8988T (cell line): ENCODE data around the gene KCNJ18.
"Not testable (repeated sequence)": the region's sequence is repeated elsewhere in the genome, so short reads cannot be mapped to it uniquely, and the experiment has no call there.

Experiments used
- DNase-seq: peaks from one replicate; pipeline ENCODE4 v3.0.0; 2011

The KCNJ18 gene

DNA sequence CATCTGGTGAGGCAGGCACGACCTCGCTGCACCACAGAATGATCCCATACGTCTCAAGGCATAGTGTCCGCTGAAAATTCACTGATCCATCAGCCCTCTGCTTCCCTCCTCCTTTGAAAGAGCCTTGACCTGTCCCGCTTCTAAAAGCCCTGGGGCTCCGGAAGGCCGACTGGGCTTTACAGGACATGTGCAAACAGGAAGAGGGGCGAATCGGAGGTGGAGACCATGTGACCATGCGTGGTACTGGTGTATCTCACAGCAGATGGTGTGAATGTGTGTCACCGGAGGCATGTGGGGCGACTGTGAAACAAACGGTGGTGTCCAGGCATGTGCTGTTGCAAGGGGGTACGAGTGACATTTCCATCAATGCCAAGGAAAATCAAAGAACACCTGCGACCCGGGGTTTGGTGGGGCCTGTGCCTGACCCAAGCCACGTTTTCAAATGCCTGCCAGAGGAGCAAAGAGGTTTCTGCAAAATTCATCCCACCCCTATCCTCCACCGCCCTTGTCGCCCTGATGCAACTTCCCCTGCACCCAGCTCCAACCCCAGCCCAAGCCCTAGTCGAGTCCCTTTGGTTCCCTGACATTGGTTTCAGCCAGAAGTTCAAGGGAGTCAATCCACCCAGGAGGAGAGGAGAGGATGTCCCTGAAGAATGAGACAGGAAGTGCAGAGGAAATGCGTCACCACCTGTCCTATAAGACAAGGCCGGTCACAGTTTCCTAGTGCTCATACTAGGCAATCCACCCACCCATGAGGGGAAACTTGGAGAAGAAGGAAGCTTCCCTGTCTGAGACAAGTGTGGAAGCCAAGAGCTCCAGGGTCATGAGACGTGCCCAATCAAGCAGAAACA, 5.9 kb upstream of the KCNJ18 start:
- no peak for DNase-seq

DNA sequence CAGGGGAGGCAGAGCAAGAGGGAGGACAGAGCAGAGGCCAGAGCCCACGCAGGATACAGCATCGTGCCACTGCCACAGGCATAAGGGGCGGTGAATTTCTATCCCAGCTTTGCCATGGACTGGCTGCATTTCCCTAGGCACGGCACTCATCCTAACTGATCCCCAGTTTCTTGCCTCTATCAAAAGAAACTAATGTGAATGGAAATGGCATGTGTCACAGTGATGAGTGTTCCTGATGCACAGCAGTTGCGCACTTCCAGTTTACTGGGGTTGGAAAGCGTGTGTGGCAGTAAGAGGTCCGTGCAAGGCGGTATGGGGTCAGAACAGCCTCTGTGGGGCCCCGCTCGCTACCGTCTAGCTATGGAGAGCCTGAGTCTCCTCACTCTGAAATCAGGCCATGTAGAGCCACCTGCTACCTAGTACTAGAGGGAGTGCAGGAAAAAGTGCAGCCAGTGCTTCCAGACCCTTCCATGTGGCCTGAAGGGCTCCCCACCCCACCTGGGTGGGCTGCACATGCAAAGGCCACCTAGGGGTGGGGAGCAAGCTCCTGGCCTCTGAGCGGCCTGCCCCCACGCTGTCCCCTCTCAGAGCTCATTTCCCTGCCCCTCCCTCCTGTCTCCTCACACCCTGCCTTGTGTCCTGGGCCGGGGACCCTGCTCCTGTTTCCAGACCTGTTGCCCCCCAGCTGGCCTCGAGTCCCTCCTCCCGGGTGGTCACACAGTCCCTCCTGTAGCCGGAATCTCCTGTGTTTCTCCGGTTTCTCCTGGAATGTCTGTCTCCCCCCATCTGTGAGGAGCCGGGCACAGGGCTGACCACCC, 5.0 kb upstream of the KCNJ18 start:
- DNase-seq: no peak

DNA sequence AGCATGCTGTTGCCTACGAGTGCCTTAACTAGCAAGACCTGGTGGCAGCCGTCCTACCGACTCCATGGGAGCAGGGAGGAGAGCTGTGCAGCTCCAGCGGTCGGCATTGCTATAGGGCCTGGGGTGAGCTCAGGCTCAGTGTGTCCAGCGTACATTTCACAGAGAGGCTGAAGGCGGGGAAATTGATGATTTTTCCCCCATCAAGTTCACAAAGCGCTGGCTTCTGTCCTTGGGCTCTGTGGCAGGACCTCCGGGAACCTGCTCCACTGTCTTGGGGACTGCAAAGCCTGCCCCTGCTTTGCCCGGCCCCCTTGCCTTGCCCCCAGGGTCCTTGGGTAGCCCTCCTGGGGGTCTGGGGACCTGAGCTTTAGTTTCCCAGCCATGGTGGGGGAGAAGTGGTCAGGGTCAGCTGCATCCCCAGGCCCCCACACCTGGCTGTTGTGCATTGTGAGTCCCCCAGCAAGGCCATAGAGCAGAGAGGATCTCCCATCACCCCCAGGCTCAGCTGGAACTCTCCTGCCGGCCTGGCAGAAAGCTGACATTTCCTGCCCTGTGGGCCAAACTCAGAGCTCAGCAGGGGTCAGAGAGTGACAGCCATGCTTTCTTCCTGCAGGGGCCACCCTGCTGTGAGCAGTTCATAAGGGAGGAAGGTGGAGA, 3.9 kb upstream of the KCNJ18 start:
- DNase-seq: peak; percentile 51

DNA sequence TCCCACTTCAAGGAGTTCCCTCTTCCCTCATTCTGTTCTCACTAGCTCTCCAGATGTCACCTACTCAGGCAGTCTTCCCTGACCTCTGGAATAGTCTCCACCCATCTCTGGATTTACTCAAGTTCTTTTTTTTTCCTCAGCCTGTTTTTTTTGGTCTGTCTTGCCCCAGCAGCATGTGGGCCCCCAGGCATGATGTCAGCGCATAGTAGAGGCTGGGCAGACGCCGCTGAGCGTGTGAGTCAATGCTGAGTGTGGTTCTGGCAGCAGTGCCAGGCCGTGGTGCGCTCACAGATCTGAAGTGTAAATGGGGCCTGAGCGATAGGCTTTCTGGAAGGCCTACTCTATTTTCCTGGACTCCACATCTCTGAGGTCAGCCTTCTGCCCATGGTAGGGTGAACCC, 2.7 kb upstream of the KCNJ18 start:
- DNase-seq: peak; percentile 53

DNA sequence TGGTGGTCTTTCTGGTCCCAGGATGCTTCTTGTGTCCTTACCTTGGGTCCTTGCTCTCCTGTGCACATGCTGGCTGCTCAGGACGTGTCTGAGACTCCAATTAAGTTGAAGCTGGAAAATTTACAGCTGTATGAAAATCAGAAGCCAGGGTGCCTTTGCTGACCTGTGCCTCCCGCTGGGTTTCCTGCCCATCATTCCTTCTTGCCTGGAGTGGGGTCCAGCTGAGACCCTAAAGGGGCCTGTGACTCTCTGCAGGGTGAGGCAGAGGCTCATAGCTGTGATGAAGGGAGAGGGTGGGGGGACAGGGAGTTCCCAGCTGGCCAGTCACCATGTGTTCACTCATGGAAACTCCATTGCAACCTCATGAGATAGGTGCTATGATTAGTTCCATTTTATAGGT, 1.5 kb upstream of the KCNJ18 start:
- DNase-seq: not testable (repeated sequence)

DNA sequence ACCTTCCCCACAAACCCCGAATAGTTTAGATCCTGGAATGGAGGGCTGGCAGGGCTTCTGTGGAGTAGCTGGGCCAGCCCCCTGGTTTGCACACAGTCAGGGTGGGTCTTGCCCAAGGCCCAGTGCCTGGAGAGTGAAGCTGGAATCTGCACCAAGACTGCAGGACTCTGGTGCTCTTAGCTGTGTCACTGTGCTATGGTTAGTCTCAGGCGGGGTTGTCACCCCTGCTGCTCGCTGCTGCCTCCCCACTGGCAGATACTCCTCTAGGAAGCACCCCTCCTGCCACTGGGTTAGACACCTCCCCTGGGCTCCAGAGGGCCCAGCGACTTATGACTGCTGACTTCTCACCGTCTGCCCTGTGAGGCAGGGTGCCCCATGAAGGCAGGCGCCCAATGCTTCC, 842 bp upstream of the KCNJ18 start:
- DNase-seq: not testable (repeated sequence)

DNA sequence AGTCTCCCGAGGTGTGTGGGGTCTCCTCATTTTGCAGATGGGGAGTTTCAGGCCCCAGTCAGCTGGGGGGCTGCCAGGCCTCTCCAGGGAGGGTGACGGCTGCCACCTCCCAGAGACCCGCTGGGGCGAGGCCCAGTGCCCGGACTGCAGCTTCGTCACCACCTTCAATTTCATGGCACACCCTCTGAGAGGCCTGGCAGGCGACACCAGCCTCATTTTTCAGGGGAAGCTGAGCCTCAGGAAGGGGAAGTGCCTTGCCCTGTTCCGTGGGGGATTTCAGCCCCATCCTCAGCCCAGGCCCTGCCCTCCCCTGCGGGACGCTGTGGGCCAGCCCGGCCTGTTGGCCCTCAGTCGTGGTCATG, 362 bp downstream of the KCNJ18 start:
- DNase-seq: not testable (repeated sequence)

DNA sequence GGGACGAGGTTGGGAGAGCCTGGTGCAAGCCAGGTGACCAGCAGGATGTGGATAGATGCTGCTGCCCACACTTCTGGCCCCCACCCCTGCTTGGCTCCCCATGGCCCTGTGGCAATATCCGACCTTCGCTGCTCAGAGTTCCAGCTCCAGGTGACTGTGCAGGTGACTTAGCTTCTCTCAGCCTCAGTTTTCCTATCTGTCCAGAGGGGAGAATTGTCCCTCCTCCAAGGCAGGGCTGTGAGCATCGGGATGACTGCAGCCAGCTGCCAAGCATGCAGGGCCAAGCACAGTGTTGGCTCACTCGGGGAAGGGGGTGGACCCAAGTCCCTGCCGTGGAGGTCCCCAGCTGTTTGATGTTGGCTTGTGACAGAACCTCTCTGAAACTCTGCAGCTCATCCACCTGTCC, 1.1 kb downstream of the KCNJ18 start:
- DNase-seq: not testable (repeated sequence)

DNA sequence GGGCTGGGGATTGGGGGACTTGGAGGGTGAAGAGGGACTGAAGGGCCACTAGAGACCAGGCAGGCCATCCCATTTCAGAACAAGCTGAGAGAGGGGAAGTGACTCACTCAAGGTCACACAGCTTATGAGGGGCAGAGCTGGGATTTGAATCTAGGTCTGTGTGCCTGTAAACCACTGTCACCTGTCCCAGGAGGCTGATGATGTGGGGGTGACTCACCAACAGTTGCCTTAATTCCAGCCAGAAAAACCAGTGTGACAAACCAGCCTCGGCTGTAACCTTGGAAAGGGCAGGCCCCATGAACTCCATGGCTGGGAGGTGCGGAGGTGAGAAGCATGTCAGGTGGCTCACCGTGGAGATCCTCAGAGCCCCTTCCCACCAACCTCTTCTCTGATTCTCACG, 1.6 kb downstream of the KCNJ18 start:
- DNase-seq: not testable (repeated sequence)

DNA sequence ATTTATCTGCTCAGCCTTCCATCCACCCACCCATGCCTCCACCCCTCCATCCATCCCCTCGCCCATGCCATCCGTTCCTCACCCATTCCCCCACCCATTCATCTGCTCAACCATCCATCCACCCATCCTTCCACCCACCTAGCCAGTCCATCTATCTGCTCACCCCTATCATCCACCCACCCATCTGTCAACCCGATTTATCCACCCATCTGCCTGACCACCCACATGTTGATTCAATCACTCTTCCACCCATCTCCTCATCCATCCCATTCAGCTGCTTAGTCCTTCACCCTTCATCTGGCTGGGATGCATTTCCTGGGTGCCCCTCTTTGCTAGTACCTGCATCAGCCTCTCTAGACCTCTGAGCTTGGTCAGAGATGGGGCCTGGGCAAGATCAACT, 3.9 kb downstream of the KCNJ18 start:
- not testable (repeated sequence) for DNase-seq

DNA sequence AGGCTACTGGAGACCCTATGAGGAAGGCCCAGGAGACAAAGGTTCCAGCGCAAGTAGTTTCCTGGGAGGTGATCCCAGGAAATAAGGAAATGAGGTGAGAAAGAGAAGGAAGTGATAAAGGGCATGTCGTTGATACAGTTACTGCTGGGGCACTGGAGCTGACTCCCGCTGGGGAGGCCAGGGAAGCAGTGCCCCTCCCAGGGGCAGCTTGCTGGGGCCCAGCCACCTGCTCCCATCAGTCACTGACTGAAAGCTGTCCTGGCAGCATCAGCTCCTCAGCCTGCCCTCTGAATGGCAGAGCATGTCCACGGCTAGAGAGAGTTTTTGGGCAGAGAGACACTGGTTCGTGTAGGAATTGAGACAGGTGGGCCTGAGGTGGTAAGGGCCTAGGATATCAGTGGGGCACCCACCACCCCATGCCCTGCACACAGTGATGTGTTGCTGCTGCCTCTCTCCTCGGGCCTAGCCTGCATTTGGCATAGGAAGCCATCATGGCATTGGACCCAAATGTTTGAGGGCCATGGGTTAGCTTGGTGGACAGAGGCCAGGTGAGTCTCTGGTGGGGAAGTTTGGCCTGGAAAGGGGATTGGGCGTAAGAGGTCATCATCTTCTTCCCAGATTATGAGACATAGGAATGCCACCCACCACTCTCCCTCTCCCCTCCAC, 4.7 kb downstream of the KCNJ18 start:
- not testable (repeated sequence) for DNase-seq

DNA sequence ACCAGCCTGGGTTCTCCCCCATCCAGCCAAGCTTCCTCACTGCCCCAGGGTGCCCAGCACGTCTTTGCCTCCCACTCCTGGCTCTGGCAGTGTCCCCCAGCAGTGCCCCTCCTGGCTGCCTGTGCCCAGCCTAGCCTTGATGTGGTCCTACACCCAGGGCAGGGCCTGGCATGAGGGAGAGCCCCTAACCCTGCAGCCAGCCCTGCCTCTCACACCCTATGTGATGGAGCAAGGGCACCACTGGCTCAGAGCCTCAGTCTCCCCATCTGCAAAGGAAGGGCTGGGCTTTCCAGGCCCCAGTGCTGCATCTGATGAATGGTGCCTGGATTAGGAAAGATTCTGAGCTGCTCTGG, 5.2 kb downstream of the KCNJ18 start:
- not testable (repeated sequence) for DNase-seq

DNA sequence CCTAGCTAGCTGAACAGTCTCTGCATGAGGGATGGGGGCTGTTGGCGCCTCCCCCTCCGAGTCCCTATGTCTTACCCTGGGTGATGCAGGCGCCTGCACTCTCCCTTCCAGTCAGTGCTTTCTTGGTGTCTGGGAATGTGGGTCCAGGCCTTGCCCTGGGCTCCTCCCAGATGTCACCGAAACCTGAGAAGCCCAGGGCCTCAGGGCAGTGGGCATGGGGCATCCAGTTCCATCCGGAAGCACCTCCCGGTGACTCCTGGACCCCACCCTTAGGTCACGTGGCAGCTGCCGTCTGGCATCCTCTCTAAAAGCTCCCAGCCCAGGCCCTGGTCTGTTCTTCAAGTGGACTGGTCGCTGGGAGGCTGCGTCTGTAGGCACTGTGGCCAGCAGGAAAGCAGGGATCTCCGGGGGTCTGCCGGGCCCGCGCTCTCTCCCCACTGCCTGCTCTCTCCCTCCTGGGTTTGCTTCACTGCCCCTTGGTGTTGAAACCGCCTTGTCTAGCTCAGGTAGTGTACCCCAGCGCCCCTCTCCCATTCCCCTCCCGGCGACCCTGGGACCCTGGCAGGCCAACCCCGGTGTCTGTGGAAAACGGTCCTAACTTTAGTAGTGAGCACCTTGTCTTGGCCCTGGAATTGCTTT, 6.2 kb downstream of the KCNJ18 start:
- DNase-seq: not testable (repeated sequence)

DNA sequence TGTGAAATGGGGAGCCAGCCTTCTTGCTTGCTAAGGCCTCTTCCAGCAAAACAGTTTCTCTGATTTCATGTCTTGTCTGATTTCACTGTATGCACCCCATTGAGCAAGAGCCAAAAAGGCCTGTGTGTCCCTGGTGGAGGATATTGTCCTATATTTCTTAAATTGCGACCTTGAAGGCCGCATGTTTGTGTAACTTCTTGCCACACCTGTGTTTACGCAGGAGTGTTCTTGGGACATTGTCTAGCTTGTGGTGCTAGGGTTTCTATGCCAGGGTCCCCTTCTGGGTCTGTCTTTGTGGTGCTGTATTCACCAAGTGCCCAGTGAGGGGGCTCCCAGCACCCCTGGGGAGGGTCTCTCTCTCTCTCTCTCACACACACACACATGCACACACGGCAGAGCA, 6.8 kb downstream of the KCNJ18 start:
- DNase-seq: not testable (repeated sequence)

DNA sequence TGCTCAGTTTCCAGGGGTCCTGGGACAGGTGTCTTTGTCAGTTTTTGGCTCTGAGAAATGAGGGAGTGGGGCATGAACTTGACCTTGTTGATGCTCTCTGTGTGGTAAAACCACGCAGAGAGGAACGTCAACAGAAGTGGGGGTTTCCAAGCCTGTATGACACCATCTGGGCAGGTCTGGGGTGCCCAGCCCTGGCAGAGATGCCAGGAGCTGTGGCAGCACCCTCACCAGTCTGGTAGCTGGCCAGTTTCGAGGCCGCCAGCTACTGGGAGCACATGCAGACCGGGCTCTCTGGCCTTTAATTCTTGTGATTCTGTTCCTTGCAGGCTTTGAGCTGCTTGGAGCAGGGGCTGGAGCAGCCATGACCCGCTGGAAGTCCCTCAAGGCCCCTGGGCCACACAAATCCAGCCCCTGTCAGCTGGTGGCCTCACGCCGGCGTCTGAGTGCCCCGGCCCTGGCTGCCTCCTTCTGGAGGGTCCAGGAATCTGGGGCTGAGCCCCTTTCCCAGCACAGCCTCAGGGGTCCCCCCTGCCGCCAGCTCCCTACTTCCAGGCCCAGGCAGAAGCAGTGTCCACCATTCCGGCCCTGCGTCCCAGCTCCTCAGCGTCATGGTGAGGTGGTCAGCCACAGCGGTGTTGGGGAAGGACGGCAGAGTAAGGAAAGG, 7.4 kb downstream of the KCNJ18 start:
- not testable (repeated sequence) for DNase-seq

DNA sequence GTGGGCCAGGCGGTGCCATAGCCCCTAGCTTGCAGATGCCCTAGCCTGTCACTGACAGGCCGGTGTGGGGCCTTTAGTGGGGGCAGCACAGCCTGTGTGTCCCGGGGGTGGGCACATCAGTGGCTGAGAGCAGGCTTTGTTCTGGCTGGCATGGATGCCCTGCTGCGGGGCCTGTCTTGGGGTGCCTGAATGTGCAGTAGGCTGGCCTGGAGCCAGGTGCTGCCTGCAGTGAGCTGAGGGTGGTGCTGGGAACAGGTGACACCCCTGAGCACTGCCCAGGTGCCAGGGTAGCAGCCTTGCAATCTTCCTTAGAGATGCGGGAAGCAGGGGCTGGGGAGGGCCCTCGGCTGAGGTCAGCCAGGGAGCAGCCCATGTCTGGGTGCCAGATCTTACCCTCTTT, 8.8 kb downstream of the KCNJ18 start:
- not testable (repeated sequence) for DNase-seq

DNA sequence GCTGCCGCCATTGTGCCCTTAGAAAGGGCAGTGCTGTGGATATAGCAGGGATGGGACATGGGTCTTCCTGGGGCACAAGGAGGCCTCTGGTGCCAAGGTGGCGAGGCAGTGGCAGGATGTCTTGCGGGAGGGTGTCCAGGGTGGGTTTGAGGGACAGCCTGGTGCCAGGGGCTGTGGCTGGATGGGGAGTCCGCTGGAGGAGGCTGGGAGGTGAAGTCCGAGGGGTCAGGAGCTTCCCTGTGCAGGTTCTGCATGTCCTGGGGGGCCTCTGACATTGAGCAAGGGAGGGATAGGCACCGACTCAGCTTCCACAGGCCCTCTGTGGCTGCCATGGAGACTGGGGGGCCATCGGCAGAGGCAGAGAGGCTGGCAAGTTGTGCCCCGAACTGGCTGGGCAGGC, 9.7 kb downstream of the KCNJ18 start:
- DNase-seq: not testable (repeated sequence)

DNA sequence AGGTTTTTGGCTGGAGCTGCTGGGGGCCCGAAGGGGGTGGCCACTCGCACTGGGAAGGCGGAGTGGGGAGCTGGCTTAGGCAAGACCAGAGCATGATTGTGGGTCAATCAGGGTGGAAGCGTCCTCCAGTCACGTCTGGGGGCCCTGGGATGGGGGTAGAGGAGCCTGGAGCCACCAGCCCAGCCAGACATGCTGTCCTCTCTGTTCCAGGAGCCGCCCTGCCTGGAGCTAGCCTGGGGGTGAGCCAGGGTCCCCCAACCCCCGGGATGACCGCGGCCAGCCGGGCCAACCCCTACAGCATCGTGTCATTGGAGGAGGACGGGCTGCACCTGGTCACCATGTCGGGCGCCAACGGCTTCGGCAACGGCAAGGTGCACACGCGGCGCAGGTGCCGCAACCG, 10.2 kb downstream of the KCNJ18 start:
- DNase-seq: not testable (repeated sequence)

DNA sequence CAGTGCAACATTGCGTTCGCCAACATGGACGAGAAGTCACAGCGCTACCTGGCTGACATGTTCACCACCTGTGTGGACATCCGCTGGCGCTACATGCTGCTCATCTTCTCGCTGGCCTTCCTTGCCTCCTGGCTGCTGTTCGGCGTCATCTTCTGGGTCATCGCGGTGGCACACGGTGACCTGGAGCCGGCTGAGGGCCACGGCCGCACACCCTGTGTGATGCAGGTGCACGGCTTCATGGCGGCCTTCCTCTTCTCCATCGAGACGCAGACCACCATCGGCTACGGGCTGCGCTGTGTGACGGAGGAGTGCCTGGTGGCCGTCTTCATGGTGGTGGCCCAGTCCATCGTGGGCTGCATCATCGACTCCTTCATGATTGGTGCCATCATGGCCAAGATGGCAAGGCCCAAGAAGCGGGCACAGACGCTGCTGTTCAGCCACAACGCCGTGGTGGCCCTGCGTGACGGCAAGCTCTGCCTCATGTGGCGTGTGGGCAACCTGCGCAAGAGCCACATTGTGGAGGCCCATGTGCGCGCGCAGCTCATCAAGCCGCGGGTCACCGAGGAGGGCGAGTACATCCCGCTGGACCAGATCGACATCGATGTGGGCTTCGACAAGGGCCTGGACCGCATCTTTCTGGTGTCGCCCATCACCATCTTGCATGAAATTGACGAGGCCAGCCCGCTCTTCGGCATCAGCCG, 10.8 kb downstream of the KCNJ18 start:
- DNase-seq: not testable (repeated sequence)

DNA sequence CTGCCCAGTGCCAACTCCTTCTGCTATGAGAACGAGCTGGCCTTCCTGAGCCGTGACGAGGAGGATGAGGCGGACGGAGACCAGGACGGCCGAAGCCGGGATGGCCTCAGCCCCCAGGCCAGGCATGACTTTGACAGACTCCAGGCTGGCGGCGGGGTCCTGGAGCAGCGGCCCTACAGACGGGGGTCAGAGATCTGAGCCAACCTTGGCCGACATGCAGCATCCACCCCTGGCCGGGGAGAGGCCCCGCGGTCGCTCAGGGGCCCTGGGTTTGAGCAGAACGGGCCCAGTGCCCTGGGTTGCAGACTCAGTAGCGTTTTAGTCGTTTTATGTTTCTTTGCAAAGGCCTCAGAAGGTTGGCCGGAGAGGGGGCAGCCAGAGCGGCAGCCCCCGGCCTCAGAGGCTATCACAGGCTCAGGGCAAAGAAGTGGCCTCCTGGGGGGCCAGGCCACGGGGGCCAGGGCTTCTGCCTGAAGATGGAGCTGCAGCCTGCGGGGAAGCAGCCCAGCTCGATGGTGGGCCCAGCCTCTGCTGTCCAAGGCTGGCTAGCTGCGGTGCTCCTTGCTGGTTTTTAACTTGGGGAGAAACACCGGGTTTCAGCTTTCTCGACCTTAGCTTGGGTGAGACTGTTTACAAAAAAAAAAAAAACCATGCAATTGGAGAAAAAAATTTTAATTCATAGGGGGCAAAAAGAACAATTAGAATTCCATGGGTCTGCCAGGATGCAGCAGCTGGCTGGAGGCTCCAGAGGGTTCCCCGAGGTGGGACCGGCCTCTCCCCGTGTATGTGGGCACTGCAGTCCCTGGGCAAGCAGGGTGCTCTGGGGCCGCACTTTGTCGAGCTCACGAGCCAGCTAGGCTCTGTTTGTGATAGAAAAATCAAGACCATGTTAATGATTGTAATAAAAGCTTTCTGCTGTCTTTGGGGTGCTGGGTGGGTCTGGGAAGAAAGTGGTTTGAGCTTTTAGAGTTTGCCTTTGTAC, 11.9 kb downstream of the KCNJ18 start:
- DNase-seq: not testable (repeated sequence)
